Liver (tissue), 9 donors: ENCODE measurements around the gene MAP3K20. TPM values are rescaled to one million over a fixed set of nuclear protein-coding genes. Genes with fewer than 3 reads are reported as not detected.
A peak's percentile ranks its signal among the peaks of the same experiment; 100 is the strongest.

Experiments used
- DNase-seq: peaks from one replicate; pipeline ENCODE4 v3.0.0-alpha.2; 2017; ENCODE audit warnings: low spot score
- H3K27ac ChIP-seq, 2 donors: one replicate each; pipeline ENCODE4 v1.7.0; 2013; ENCODE audit warnings: inconsistent platforms in 2 of 2, low read length in 2 of 2, control low read depth in 1 of 2, low read depth in 1 of 2, mild to moderate bottlenecking in 1 of 2
- H3K27me3 ChIP-seq, 4 donors: one replicate each; pipeline versions ENCODE4 v1.6.1 to v1.7.0; 2013; ENCODE audit warnings: low read length in 3 of 4, inconsistent platforms in 1 of 4, mild to moderate bottlenecking in 1 of 4, moderate library complexity in 1 of 4; ENCODE audit not compliant: control insufficient read depth in 4 of 4, insufficient read depth in 4 of 4
- H3K36me3 ChIP-seq, 4 donors: one replicate each; pipeline versions ENCODE4 v1.6.1 to v1.7.0; 2013; ENCODE audit warnings: low read length in 3 of 4, mild to moderate bottlenecking in 3 of 4, low read depth in 1 of 4, moderate library complexity in 1 of 4; ENCODE audit not compliant: control insufficient read depth in 4 of 4, insufficient read depth in 3 of 4
- H3K4me1 ChIP-seq, 4 donors: one replicate each; pipeline versions ENCODE4 v1.6.1 to v1.7.0; 2013; ENCODE audit warnings: low read length in 3 of 4, mild to moderate bottlenecking in 3 of 4, moderate library complexity in 1 of 4; ENCODE audit not compliant: control insufficient read depth in 4 of 4, insufficient read depth in 4 of 4
- H3K4me3 ChIP-seq, 3 donors: one replicate each; pipeline versions ENCODE4 v1.6.1 to v1.7.0; 2013; ENCODE audit warnings: low read length in 3 of 3, control low read depth in 1 of 3, low read depth in 1 of 3, mild to moderate bottlenecking in 1 of 3
- H3K9ac ChIP-seq, 2 donors: one replicate each; pipeline ENCODE4 v1.7.0; 2013; ENCODE audit warnings: low read length in 2 of 2, mild to moderate bottlenecking in 2 of 2, moderate library complexity in 2 of 2, control low read depth in 1 of 2, low read depth in 1 of 2
- H3K9me3 ChIP-seq, 4 donors: one replicate each; pipeline versions ENCODE4 v1.6.1 to v1.7.0; 2013; ENCODE audit warnings: low read length in 3 of 4; ENCODE audit not compliant: control insufficient read depth in 4 of 4
- ATF3 ChIP-seq: IDR thresholded peaks from 2 replicates; pipeline ENCODE4 v1.6.1; 2016; ENCODE audit warnings: antibody characterized with exemption
- CTCF ChIP-seq: fragments of 150-350 bp; IDR thresholded peaks from 2 replicates; pipeline ENCODE4 v1.5.1; 2017; ENCODE audit warnings: improper control_type of control experiment, low read depth, low read length; ENCODE audit not compliant: missing input control
- EGR1 ChIP-seq, 2 donors: IDR thresholded peaks; 2 replicates each; pipeline ENCODE4 v1.6.1; 2016 to 2018; ENCODE audit warnings: antibody characterized with exemption in 2 of 2, low read depth in 2 of 2
- FOXA1 ChIP-seq: IDR thresholded peaks from 2 replicates; pipeline ENCODE4 v1.6.1; 2016; ENCODE audit warnings: antibody characterized with exemption
- FOXA2 ChIP-seq: IDR thresholded peaks from 2 replicates; pipeline ENCODE4 v1.6.1; 2016; ENCODE audit warnings: antibody characterized with exemption
- GABPA ChIP-seq, 2 donors: IDR thresholded peaks in 1 of 2; conservative IDR thresholded peaks in 1 of 2; 2 replicates each; pipeline ENCODE4 v1.6.1; 2016; ENCODE audit warnings: antibody characterized with exemption in 2 of 2, mild to moderate bottlenecking in 1 of 2, moderate library complexity in 1 of 2
- HNF4A ChIP-seq, 2 donors: conservative IDR thresholded peaks; 2 replicates each; pipeline ENCODE4 v1.6.1; 2016; ENCODE audit warnings: antibody characterized with exemption in 2 of 2, mild to moderate bottlenecking in 2 of 2
- HNF4G ChIP-seq: IDR thresholded peaks from 2 replicates; pipeline ENCODE4 v1.6.1; 2016; ENCODE audit warnings: antibody characterized with exemption
- JUND ChIP-seq, 2 donors: IDR thresholded peaks; 2 replicates each; pipeline ENCODE4 v1.6.1; 2016; ENCODE audit warnings: antibody characterized with exemption in 2 of 2
- MAX ChIP-seq: IDR thresholded peaks from 2 replicates; pipeline ENCODE4 v1.6.1; 2016; ENCODE audit warnings: antibody characterized with exemption
- NR2F2 ChIP-seq: IDR thresholded peaks from 2 replicates; pipeline ENCODE4 v1.6.1; 2016; ENCODE audit warnings: antibody characterized with exemption
- RAD21 ChIP-seq, 2 donors: IDR thresholded peaks; 2 replicates each; pipeline ENCODE4 v1.6.1; 2016; ENCODE audit warnings: antibody characterized with exemption in 2 of 2, mild to moderate bottlenecking in 2 of 2
- REST ChIP-seq: IDR thresholded peaks from 2 replicates; pipeline ENCODE4 v1.6.1; 2016; ENCODE audit warnings: antibody characterized with exemption, mild to moderate bottlenecking
- RXRA ChIP-seq, 2 donors: IDR thresholded peaks; 2 replicates each; pipeline ENCODE4 v1.6.1; 2017 to 2018; ENCODE audit warnings: antibody characterized with exemption in 2 of 2, mild to moderate bottlenecking in 1 of 2
- SP1 ChIP-seq: IDR thresholded peaks from 2 replicates; pipeline ENCODE4 v1.6.1; 2018; ENCODE audit warnings: antibody characterized with exemption, mild to moderate bottlenecking
- TAF1 ChIP-seq: conservative IDR thresholded peaks from 2 replicates; pipeline ENCODE4 v1.6.1; 2016; ENCODE audit warnings: antibody characterized with exemption, mild to moderate bottlenecking
- YY1 ChIP-seq: IDR thresholded peaks from 2 replicates; pipeline ENCODE4 v1.6.1; 2016; ENCODE audit warnings: antibody characterized with exemption, mild to moderate bottlenecking
- ZBTB33 ChIP-seq: IDR thresholded peaks from 2 replicates; pipeline ENCODE4 v1.6.1; 2016; ENCODE audit warnings: antibody characterized with exemption
- WGBS: extraction: QIAGEN DNeasy Blood & Tissue Kit; methylation state at CpG from one replicate; pipeline ENCODE4 v1.1.7; 2013; 5-methylcytosine and 5-hydroxymethylcytosine counted together
- polyA plus RNA-seq, 2 donors: library from polyadenylated mRNA; stranded (reverse) in 1 of 2; unstranded in 1 of 2; fragments of 200-250 nt in 1 of 2; fragments of >200 nt in 1 of 2; fragmentation: Nextera tagmentation in 1 of 2; extraction: Ambion mirVana in 1 of 2; gene quantifications; one replicate each; pipeline versions ENCODE4 v1.2.1 to v1.2.3, GENCODE V29; 2013 to 2015
- total RNA-seq, 2 donors: library from RNA; depleted of rRNA; stranded (reverse); fragments of >200 nt; gene quantifications; one replicate each; pipeline ENCODE4 v1.2.3, GENCODE V29; 2014
- donor health status: healthy.
- donor health status: healthy.
- donor health status: healthy.
- donor health status: healthy.
- donor health status: healthy.

The MAP3K20 gene
- total and polyA plus RNA-seq, 4 donors, result 9.1 to 22.6 (median 14.9) TPM

GRCh38 chr2:173028141-173028540 lies 47.5 kb upstream of the MAP3K20 start:
- H3K9ac ChIP-seq, result no peak overlapping the region
- WGBS, result 75% methylated on average over 1 of the region's 1 CpG
- TF ChIP-seq MAX (no peak), RXRA (IDR thresholded peaks at IDR 0.05) (no peak), YY1 (peak; percentile 1), CTCF (no peak), TAF1 (no peak), SP1 (no peak)
- no peaks in the 10 kb centered on the region for H3K9me3 ChIP-seq
- peaks cover 0 to 18% (median 15%) of the 10 kb centered on the region in 4 donors for H3K36me3 ChIP-seq
- no peak overlapping the region for H3K4me3 ChIP-seq
- peak overlapping the region in 1 of 2 donors; percentile 15 for H3K27ac ChIP-seq
- DNase-seq, result no peak
- H3K27me3 ChIP-seq, result no peaks in the 10 kb centered on the region
- H3K4me1 ChIP-seq, result no peaks in the 10 kb centered on the region

GRCh38 chr2:173028671-173029070 lies 47.0 kb upstream of the MAP3K20 start:
- H3K27ac ChIP-seq, result no peak overlapping the region
- WGBS, result 69% methylated on average over 5 of the region's 5 CpGs
- no peaks in the 10 kb centered on the region for H3K4me1 ChIP-seq
- no peaks in the 10 kb centered on the region for H3K27me3 ChIP-seq
- no peaks in the 10 kb centered on the region for H3K9me3 ChIP-seq
- TF ChIP-seq YY1 (no peak), ZBTB33 (no peak), HNF4G (no peak), TAF1 (no peak), RXRA (IDR thresholded peaks at IDR 0.05) (no peak), REST (no peak), CTCF (no peak), FOXA1 (no peak), RAD21 (IDR thresholded peaks at IDR 0.05) (no peak), FOXA2 (no peak), JUND (IDR thresholded peaks at IDR 0.05) (no peak), GABPA (IDR thresholded peaks at IDR 0.05 in 1 of 2, conservative IDR thresholded peaks at IDR 0.05 in 1 of 2) (no peak), ATF3 (no peak), SP1 (no peak), HNF4A (conservative IDR thresholded peaks at IDR 0.05) (no peak), MAX (no peak), EGR1 (IDR thresholded peaks at IDR 0.05; ENCODE audit: low read depth in 2 of 2) (no peak), NR2F2 (no peak)
- H3K9ac ChIP-seq, result no peak overlapping the region
- H3K36me3 ChIP-seq, result peaks cover 0 to 15% (median 12%) of the 10 kb centered on the region in 4 donors
- DNase-seq, result no peak
- H3K4me3 ChIP-seq, result no peak overlapping the region
